Measurements from ENCODE around the gene ARHGEF10L. TPM values are rescaled to one million over a fixed set of nuclear protein-coding genes. Genes with fewer than 3 reads are reported as not detected.
A peak's percentile ranks its signal among the peaks of the same experiment; 100 is the strongest.

Gene ARHGEF10L
- total RNA-seq, 1 experiment from 2014 or later = 51.7 TPM

- DNase-seq (ENCODE audit: low read depth) = peak; percentile 76
Measured at GRCh38 chr1:17633654-17634053, 94.2 kb downstream of the ARHGEF10L start.

GRCh38 chr1:17635276-17635675 is 95.8 kb downstream of the ARHGEF10L start:
- no peak for DNase-seq (ENCODE audit: low read depth)

GRCh38 chr1:17635811-17636210 is 96.3 kb downstream of the ARHGEF10L start:
- DNase-seq (ENCODE audit: low read depth) = no peak

GRCh38 chr1:17636612-17637011 is 97.1 kb downstream of the ARHGEF10L start:
- DNase-seq (ENCODE audit: low read depth) = peak; percentile 65

GRCh38 chr1:17637055-17637454 is 97.6 kb downstream of the ARHGEF10L start:
- DNase-seq (ENCODE audit: low read depth) = no peak

- no peak for DNase-seq (ENCODE audit: low read depth)
Measured at GRCh38 chr1:17639703-17640340, 100.3 kb downstream of the ARHGEF10L start.

GRCh38 chr1:17640393-17640792 is 100.9 kb downstream of the ARHGEF10L start:
- DNase-seq (ENCODE audit: low read depth) = no peak

- DNase-seq (ENCODE audit: low read depth) = no peak
Measured at GRCh38 chr1:17640975-17641374, 101.5 kb downstream of the ARHGEF10L start.

- no peak for DNase-seq (ENCODE audit: low read depth)
Measured at GRCh38 chr1:17642169-17642568, 102.7 kb downstream of the ARHGEF10L start.

GRCh38 chr1:17642943-17643342 is 103.4 kb downstream of the ARHGEF10L start:
- DNase-seq (ENCODE audit: low read depth) = no peak

- no peak for DNase-seq (ENCODE audit: low read depth)
Measured at GRCh38 chr1:17643861-17644703, 104.6 kb downstream of the ARHGEF10L start.

- DNase-seq (ENCODE audit: low read depth) = no peak
Measured at GRCh38 chr1:17645068-17645911, 105.8 kb downstream of the ARHGEF10L start.

- DNase-seq (ENCODE audit: low read depth) = no peak
Measured at GRCh38 chr1:17646444-17647280, 107.2 kb downstream of the ARHGEF10L start.

GRCh38 chr1:17648457-17649145 is 109.1 kb downstream of the ARHGEF10L start:
- peak; percentile 90 for DNase-seq (ENCODE audit: low read depth)

- DNase-seq (ENCODE audit: low read depth) = peak; percentile 81
Measured at GRCh38 chr1:17649371-17650106, 110.0 kb downstream of the ARHGEF10L start.

- DNase-seq (ENCODE audit: low read depth) = no peak
Measured at GRCh38 chr1:17653276-17653675, 113.8 kb downstream of the ARHGEF10L start.

GRCh38 chr1:17653728-17654351 is 114.3 kb downstream of the ARHGEF10L start:
- DNase-seq (ENCODE audit: low read depth) = no peak

- DNase-seq (ENCODE audit: low read depth) = no peak
Measured at GRCh38 chr1:17654519-17654918, 115.0 kb downstream of the ARHGEF10L start.

- no peak for DNase-seq (ENCODE audit: low read depth)
Measured at GRCh38 chr1:17655169-17655568, 115.7 kb downstream of the ARHGEF10L start.
